Uterus (tissue), 4 donors: ENCODE results near the gene PRDX1. TPM values are rescaled to one million over a fixed set of nuclear protein-coding genes. Genes with fewer than 3 reads are reported as not detected.
"Not testable (repeated sequence)": the region's sequence is repeated elsewhere in the genome, so short reads cannot be mapped to it uniquely, and the experiment has no call there.

Source experiments
- DNase-seq, 2 donors: peaks; one replicate each; pipeline ENCODE4 v3.0.0-alpha.2; 2019 to 2020
- H3K27ac ChIP-seq, 2 donors: fragments of 200-600 bp; sonication (generic); 1 replicate in 1 of 2; 2 replicates in 1 of 2; pipeline ENCODE4 v1.5.1; 2016 to 2018
- H3K27me3 ChIP-seq, 2 donors: fragments of 200-600 bp; sonication (generic); one replicate each; pipeline ENCODE4 v1.5.1; 2018 to 2019; ENCODE audit warnings: control low read depth in 1 of 2
- H3K36me3 ChIP-seq, 2 donors: fragments of 200-600 bp; sonication (generic); one replicate each; pipeline ENCODE4 v1.5.1; 2019; ENCODE audit warnings: control low read depth in 1 of 2
- H3K4me1 ChIP-seq, 2 donors: fragments of 200-600 bp; sonication (generic); one replicate each; pipeline ENCODE4 v1.5.1; 2018 to 2019; ENCODE audit warnings: control low read depth in 1 of 2
- H3K4me3 ChIP-seq, 2 donors: fragments of 200-600 bp; sonication (generic); 1 replicate in 1 of 2; 2 replicates in 1 of 2; pipeline ENCODE4 v1.5.1; 2018 to 2019; ENCODE audit warnings: mild to moderate bottlenecking in 1 of 2
- H3K9me3 ChIP-seq, 2 donors: fragments of 200-600 bp; sonication (generic); one replicate each; pipeline ENCODE4 v1.5.1; 2019; ENCODE audit warnings: control low read depth in 1 of 2
- CTCF ChIP-seq, 4 experiments: fragments of 200-600 bp in 2 of 4; fragments of 450-650 bp in 2 of 4; sonication (generic) in 2 of 4; IDR thresholded peaks; one replicate each; pipeline ENCODE4 v1.5.1; 2016 to 2019; ENCODE audit warnings: antibody characterized with exemption in 4 of 4, mild to moderate bottlenecking in 2 of 4, moderate library complexity in 1 of 4
- POLR2A ChIP-seq, 2 donors: fragments of 450-650 bp; IDR thresholded peaks; one replicate each; pipeline ENCODE4 v1.6.1; 2016; ENCODE audit warnings: antibody characterized with exemption in 2 of 2, mild to moderate bottlenecking in 1 of 2, moderate library complexity in 1 of 2
- intact Hi-C: fragments of 100-400 bp; cut with DNase I; formaldehyde crosslinking; loops from one replicate; pipeline ENCODE4 v1.15.1; 2023; ENCODE audit warnings: low total_unique reads
- total RNA-seq, 4 donors: library from RNA; depleted of rRNA in 3 of 4; stranded (reverse); fragments of >200 nt in 3 of 4; gene quantifications; one replicate each; pipeline versions ENCODE4 v1.1.0 to v1.2.4, GENCODE V29; 2014 to 2023
- donor health status: DM: yes; HTN: yes; CAD: no.

The PRDX1 gene
- total RNA-seq, 4 donors from 2014 or later: 189 to 253 (median 202) TPM

GRCh38 chr1:45478121-45478814, 43.4 kb downstream of the PRDX1 start:
- H3K4me1 ChIP-seq: no peaks in the 10 kb centered on the region
- TF ChIP-seq POLR2A (IDR thresholded peaks at IDR 0.05): no peak
- no peak for TF ChIP-seq CTCF (IDR thresholded peaks at IDR 0.05)
- H3K27me3 ChIP-seq: no peaks in the 10 kb centered on the region
- intact Hi-C loops: no loop called here
- no peak overlapping the region for H3K4me3 ChIP-seq
- no peaks in the 10 kb centered on the region for H3K9me3 ChIP-seq
- no peak overlapping the region for H3K27ac ChIP-seq
- H3K36me3 ChIP-seq: no peaks in the 10 kb centered on the region
- no peak for DNase-seq

GRCh38 chr1:45477646-45478045, 44.0 kb downstream of the PRDX1 start:
- no peak for DNase-seq
- no peak overlapping the region for H3K4me3 ChIP-seq
- no peaks in the 10 kb centered on the region for H3K4me1 ChIP-seq
- no peaks in the 10 kb centered on the region for H3K27me3 ChIP-seq
- no peaks in the 10 kb centered on the region for H3K36me3 ChIP-seq
- intact Hi-C loops: no loop called here
- no peak for TF ChIP-seq CTCF (IDR thresholded peaks at IDR 0.05)
- no peak for TF ChIP-seq POLR2A (IDR thresholded peaks at IDR 0.05)
- no peak overlapping the region for H3K27ac ChIP-seq
- no peaks in the 10 kb centered on the region for H3K9me3 ChIP-seq

GRCh38 chr1:45474194-45474593, 47.5 kb downstream of the PRDX1 start:
- intact Hi-C loops, DNase-seq, H3K36me3 ChIP-seq, H3K9me3 ChIP-seq, H3K4me1 ChIP-seq, H3K27me3 ChIP-seq, H3K27ac ChIP-seq, H3K4me3 ChIP-seq: not testable (repeated sequence)

GRCh38 chr1:45473302-45473701, 48.4 kb downstream of the PRDX1 start:
- intact Hi-C loops: no loop called here
- H3K36me3 ChIP-seq: no peaks in the 10 kb centered on the region

GRCh38 chr1:45470306-45470798, 51.3 kb downstream of the PRDX1 start:
- Histone ChIP-seq H3K4me3 (no peak overlapping the region), H3K27ac (no peak overlapping the region), H3K36me3 (no peaks in the 10 kb centered on the region), H3K4me1 (no peaks in the 10 kb centered on the region), H3K27me3 (no peaks in the 10 kb centered on the region), H3K9me3 (no peaks in the 10 kb centered on the region)
- intact Hi-C loops: no loop called here
- no peak for DNase-seq
- TF ChIP-seq CTCF (IDR thresholded peaks at IDR 0.05): no peak
- no peak for TF ChIP-seq POLR2A (IDR thresholded peaks at IDR 0.05)

More at GRCh38 chr1:45473302-45473701, 48.4 kb downstream of the PRDX1 start:
- no peaks in the 10 kb centered on the region for H3K4me1 ChIP-seq
- TF ChIP-seq POLR2A (IDR thresholded peaks at IDR 0.05): no peak
- no peak for TF ChIP-seq CTCF (IDR thresholded peaks at IDR 0.05)
- H3K4me3 ChIP-seq: no peak overlapping the region
- H3K27me3 ChIP-seq: no peaks in the 10 kb centered on the region
- no peak overlapping the region for H3K27ac ChIP-seq
- H3K9me3 ChIP-seq: no peaks in the 10 kb centered on the region
- no peak for DNase-seq

GRCh38 chr1:45467353-45467752, 54.3 kb downstream of the PRDX1 start:
- intact Hi-C loops, H3K27ac ChIP-seq, H3K4me1 ChIP-seq, H3K27me3 ChIP-seq, H3K36me3 ChIP-seq, DNase-seq, H3K9me3 ChIP-seq, H3K4me3 ChIP-seq: not testable (repeated sequence)
